Neuronal stem cell (in vitro differentiated cells): ENCODE results near the gene CCDC141.

Experiments
- DNase-seq: peaks from one replicate; pipeline ENCODE4 v3.0.0-alpha.2; 2013; ENCODE audit warnings: low spot score
- H2AFZ ChIP-seq: one replicate; pipeline ENCODE4 v1.6.1; 2013; ENCODE audit warnings: mild to moderate bottlenecking, low read length, inconsistent platforms
- H2AK5ac ChIP-seq: 2 replicates; pipeline ENCODE4 v1.6.1; 2013; ENCODE audit warnings: low read depth, mild to moderate bottlenecking, inconsistent platforms, low read length, moderate library complexity, mixed read lengths
- H2BK120ac ChIP-seq: 2 replicates; pipeline ENCODE4 v1.6.1; 2013; ENCODE audit warnings: low read depth, mild to moderate bottlenecking, inconsistent platforms, low read length, moderate library complexity, mixed read lengths
- H2BK12ac ChIP-seq: one replicate; pipeline ENCODE4 v1.6.1; 2013; ENCODE audit warnings: low read length, inconsistent platforms
- H2BK15ac ChIP-seq: 2 replicates; pipeline ENCODE4 v1.6.1; 2013; ENCODE audit warnings: mild to moderate bottlenecking, low read length, inconsistent platforms, mixed read lengths
- H2BK5ac ChIP-seq: one replicate; pipeline ENCODE4 v1.6.1; 2013; ENCODE audit warnings: inconsistent platforms, mild to moderate bottlenecking, low read length, moderate library complexity
- H3K14ac ChIP-seq: one replicate; pipeline ENCODE4 v1.6.1; 2013; ENCODE audit warnings: low read length, inconsistent platforms
- H3K18ac ChIP-seq: 2 replicates; pipeline ENCODE4 v1.6.1; 2013; ENCODE audit warnings: low read length, inconsistent platforms
- H3K23ac ChIP-seq: 2 replicates; pipeline ENCODE4 v1.6.1; 2013; ENCODE audit warnings: low read depth, mild to moderate bottlenecking, mixed read lengths, low read length, inconsistent platforms; ENCODE audit not compliant: poor library complexity
- H3K27ac ChIP-seq: replicated peaks from 3 replicates; pipeline ENCODE4 v1.5.1; 2013; ENCODE audit warnings: low read length, inconsistent platforms
- H3K27me3 ChIP-seq, 3 experiments: 2 replicates each; pipeline ENCODE4 v1.6.1; 2013; ENCODE audit warnings: low read length in 3 of 3, mild to moderate bottlenecking in 2 of 3, inconsistent platforms in 1 of 3, low read depth in 1 of 3, mixed read lengths in 1 of 3, moderate library complexity in 1 of 3; ENCODE audit not compliant: control insufficient read depth in 3 of 3, insufficient read depth in 3 of 3
- H3K36me3 ChIP-seq, 2 donors: replicated peaks in 1 of 2; 2 replicates each; pipeline ENCODE4 v1.6.1; 2013; ENCODE audit warnings: low read length in 2 of 2; ENCODE audit not compliant: control insufficient read depth in 2 of 2, insufficient read depth in 2 of 2
- H3K4ac ChIP-seq: 2 replicates; pipeline ENCODE4 v1.6.1; 2013; ENCODE audit warnings: inconsistent platforms, mild to moderate bottlenecking, low read length, moderate library complexity
- H3K4me1 ChIP-seq, 2 donors: 1 replicate in 1 of 2; 2 replicates in 1 of 2; pipeline ENCODE4 v1.6.1; 2013; ENCODE audit warnings: low read length in 2 of 2, low read depth in 1 of 2; ENCODE audit not compliant: control insufficient read depth in 2 of 2, insufficient read depth in 1 of 2
- H3K4me2 ChIP-seq: one replicate; pipeline ENCODE4 v1.6.1; 2013; ENCODE audit warnings: mild to moderate bottlenecking, low read length, inconsistent platforms; ENCODE audit not compliant: insufficient read depth, poor library complexity, severe bottlenecking
- H3K4me3 ChIP-seq, 2 donors: 2 replicates each; pipeline ENCODE4 v1.5.1; 2013; ENCODE audit warnings: low read length in 2 of 2, mild to moderate bottlenecking in 2 of 2, inconsistent platforms in 1 of 2, moderate library complexity in 1 of 2
- H3K79me1 ChIP-seq: one replicate; pipeline ENCODE4 v1.6.1; 2013; ENCODE audit warnings: low read depth, mild to moderate bottlenecking, inconsistent platforms, low read length, moderate library complexity
- H3K9ac ChIP-seq: one replicate; pipeline ENCODE4 v1.6.1; 2013; ENCODE audit warnings: mild to moderate bottlenecking, low read depth, low read length, inconsistent platforms; ENCODE audit not compliant: poor library complexity
- H3K9me3 ChIP-seq, 2 donors: replicated peaks in 1 of 2; 2 replicates each; pipeline versions ENCODE3 to v1.6.1; 2013; ENCODE audit warnings: low read length in 2 of 2, mild to moderate bottlenecking in 2 of 2, inconsistent platforms in 1 of 2, low read depth in 1 of 2, mixed read lengths in 1 of 2, moderate library complexity in 1 of 2; ENCODE audit not compliant: control insufficient read depth in 2 of 2, insufficient read depth in 1 of 2
- H4K8ac ChIP-seq: one replicate; pipeline ENCODE4 v1.6.1; 2013; ENCODE audit warnings: low read depth, mild to moderate bottlenecking, inconsistent platforms, low read length, moderate library complexity
- H4K91ac ChIP-seq: one replicate; pipeline ENCODE4 v1.6.1; 2013; ENCODE audit warnings: low read length, low read depth, mild to moderate bottlenecking, inconsistent platforms; ENCODE audit not compliant: poor library complexity
- WGBS, 2 donors: extraction: QIAGEN DNeasy Blood & Tissue Kit; methylation state at CpG; one replicate each; pipeline ENCODE4 v1.1.7; 2013; ENCODE audit warnings: missing lambda C conversion rate in 2 of 2, mixed read lengths in 1 of 2; ENCODE audit not compliant: insufficient read length in 2 of 2, insufficient replicate concordance in 1 of 2; ENCODE audit errors: extremely low coverage in 2 of 2; 5-methylcytosine and 5-hydroxymethylcytosine counted together

Gene CCDC141

GRCh38 chr2:179072527-179072926, 22.6 kb upstream of the CCDC141 start:
- no peak overlapping the region for H3K4ac ChIP-seq
- H3K79me1 ChIP-seq, result no peaks in the 10 kb centered on the region
- H4K91ac ChIP-seq, result no peak overlapping the region
- WGBS, 2 donors, result no CpG with 5 or more reads among the region's 3 CpGs
- no peak overlapping the region for H3K14ac ChIP-seq
- DNase-seq, result no peak
- no peaks in the 10 kb centered on the region for H3K4me1 ChIP-seq
- H3K9me3 ChIP-seq, result peaks cover 0 to 2% of the 10 kb centered on the region in 2 donors
- H2BK15ac ChIP-seq, result no peak overlapping the region
- H3K36me3 ChIP-seq, result no peaks in the 10 kb centered on the region
- H3K27me3 ChIP-seq, result no peaks in the 10 kb centered on the region
- no peak overlapping the region for H2BK120ac ChIP-seq
- H3K4me2 ChIP-seq, result no peak overlapping the region
- no peak overlapping the region for H3K23ac ChIP-seq
- H2BK12ac ChIP-seq, result no peak overlapping the region
- no peak overlapping the region for H4K8ac ChIP-seq
- H3K9ac ChIP-seq, result no peak overlapping the region
- no peak overlapping the region for H3K27ac ChIP-seq
- no peak overlapping the region for H3K4me3 ChIP-seq
- no peak overlapping the region for H3K18ac ChIP-seq
- H2AK5ac ChIP-seq, result no peak overlapping the region
- H2BK5ac ChIP-seq, result no peak overlapping the region
- no peak overlapping the region for H2AFZ ChIP-seq

DNA sequence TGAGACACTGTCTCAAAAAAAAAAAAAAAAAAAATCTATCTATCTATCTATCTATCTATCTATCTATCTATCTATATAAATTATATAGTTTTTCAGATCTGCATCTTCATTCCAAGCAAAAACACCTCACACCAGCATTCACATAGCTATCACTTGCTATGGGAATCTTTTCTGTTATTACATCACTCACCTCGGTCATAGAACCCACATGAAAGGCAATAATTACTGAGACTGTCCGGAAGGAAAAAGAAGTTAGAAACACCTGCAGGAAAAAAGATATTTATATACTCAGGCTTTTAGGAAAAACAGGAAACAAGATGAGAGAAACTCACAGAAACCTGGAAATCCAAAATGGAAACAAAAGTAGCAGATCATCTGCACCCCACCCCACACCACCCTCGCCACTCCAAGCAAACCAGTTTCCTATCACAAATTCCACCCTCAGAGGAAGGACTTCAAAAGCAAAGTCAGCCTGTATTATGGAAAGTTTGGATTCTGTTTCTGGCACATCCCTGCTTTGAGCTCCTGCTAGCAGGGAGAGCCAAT, 21.9 kb upstream of the CCDC141 start:
- Histone ChIP-seq H2AK5ac (no peak overlapping the region), H3K27me3 (no peaks in the 10 kb centered on the region), H3K27ac (no peak overlapping the region), H3K23ac (no peak overlapping the region), H4K91ac (no peak overlapping the region), H3K18ac (no peak overlapping the region), H3K4ac (no peak overlapping the region), H2BK12ac (no peak overlapping the region), H3K4me1 (no peaks in the 10 kb centered on the region), H3K9me3 (peaks cover 0 to 5% of the 10 kb centered on the region in 2 donors), H3K9ac (no peak overlapping the region), H3K4me2 (no peak overlapping the region), H2BK15ac (no peak overlapping the region), H3K14ac (no peak overlapping the region), H4K8ac (no peak overlapping the region), H3K36me3 (no peaks in the 10 kb centered on the region), H2AFZ (no peak overlapping the region), H3K79me1 (no peaks in the 10 kb centered on the region), H3K4me3 (no peak overlapping the region), H2BK5ac (no peak overlapping the region), H2BK120ac (no peak overlapping the region)
- no peak for DNase-seq
- WGBS, 2 donors, result no CpG with 5 or more reads among the region's 3 CpGs

DNA sequence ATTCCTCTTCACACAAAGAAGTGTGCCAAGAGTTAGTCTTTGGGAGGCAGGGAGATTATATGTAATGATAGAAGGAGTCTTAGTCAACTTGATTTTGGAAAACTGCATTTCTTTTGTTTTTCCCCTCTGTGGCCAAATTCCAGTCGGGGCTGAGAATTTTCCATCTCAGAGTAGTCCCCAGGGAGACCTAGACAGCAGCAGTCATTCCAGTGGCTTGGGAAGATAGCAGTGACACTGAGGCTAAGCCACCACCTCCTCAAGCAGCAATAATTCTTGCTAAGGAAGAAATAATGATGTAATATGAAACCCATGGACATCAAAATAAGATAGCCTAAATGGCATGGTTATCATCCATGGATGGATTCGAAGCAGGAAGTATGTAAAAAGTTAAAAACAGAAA, 21.0 kb upstream of the CCDC141 start:
- Histone ChIP-seq H3K9ac (no peak overlapping the region), H3K18ac (no peak overlapping the region), H2BK5ac (no peak overlapping the region), H4K8ac (no peak overlapping the region), H3K4ac (no peak overlapping the region), H3K4me2 (no peak overlapping the region), H4K91ac (no peak overlapping the region), H3K36me3 (no peaks in the 10 kb centered on the region), H2BK12ac (no peak overlapping the region), H3K23ac (no peak overlapping the region), H2AFZ (no peak overlapping the region), H3K79me1 (no peaks in the 10 kb centered on the region), H3K27me3 (no peaks in the 10 kb centered on the region), H3K14ac (no peak overlapping the region), H3K9me3 (peaks cover 0 to 5% of the 10 kb centered on the region in 2 donors), H2AK5ac (no peak overlapping the region), H2BK120ac (no peak overlapping the region), H2BK15ac (no peak overlapping the region), H3K27ac (no peak overlapping the region), H3K4me1 (no peaks in the 10 kb centered on the region), H3K4me3 (no peak overlapping the region)
- no CpG with 5 or more reads among the region's 2 CpGs for WGBS, 2 donors
- DNase-seq, result no peak

DNA sequence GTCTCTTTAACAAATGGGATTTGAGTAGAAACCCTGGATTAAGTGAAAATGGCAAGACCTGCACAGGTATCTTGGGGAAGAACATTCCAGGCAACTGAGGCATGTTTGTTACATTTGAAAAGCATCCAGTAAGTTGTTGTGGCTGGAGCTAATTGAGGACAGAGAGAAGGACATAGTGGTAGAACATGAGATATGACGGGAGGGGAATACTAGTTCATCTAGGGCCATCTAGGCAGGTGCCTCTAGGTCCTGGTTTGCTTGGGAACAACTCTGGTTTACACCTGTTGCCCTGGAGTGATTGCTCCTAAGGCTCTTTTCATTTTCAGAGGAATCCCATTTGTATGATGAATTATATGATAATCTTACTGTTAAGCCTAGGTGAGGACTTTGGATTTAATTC, 19.7 kb upstream of the CCDC141 start:
- Histone ChIP-seq H3K9me3 (peaks cover 0 to 3% of the 10 kb centered on the region in 2 donors), H3K18ac (no peak overlapping the region), H3K4ac (no peak overlapping the region), H2AFZ (no peak overlapping the region), H3K14ac (no peak overlapping the region), H3K4me3 (no peak overlapping the region), H3K4me2 (no peak overlapping the region), H2BK15ac (no peak overlapping the region), H4K91ac (no peak overlapping the region), H3K36me3 (no peaks in the 10 kb centered on the region), H2BK5ac (no peak overlapping the region), H3K4me1 (no peaks in the 10 kb centered on the region), H4K8ac (no peak overlapping the region), H2AK5ac (no peak overlapping the region), H3K9ac (no peak overlapping the region), H3K23ac (no peak overlapping the region), H2BK12ac (no peak overlapping the region), H3K27me3 (no peaks in the 10 kb centered on the region), H3K79me1 (no peaks in the 10 kb centered on the region), H3K27ac (no peak overlapping the region), H2BK120ac (no peak overlapping the region)
- no CpG with 5 or more reads among the region's 1 CpG for WGBS, 2 donors
- no peak for DNase-seq
